Endometrial microvascular endothelial cells (primary cell): Measurements from ENCODE around the gene PP2D1. TPM values are rescaled to one million over a fixed set of nuclear protein-coding genes. Genes with fewer than 3 reads are reported as not detected.

Experiments used
- in situ Hi-C: cut with HindIII; loops from 2 replicates; pipeline ENCODE4 v1.10.0; 2017; ENCODE audit warnings: low sequenced_read_pairs, low pct_unique_long_range_greater_than_20kb; ENCODE audit errors: inconsistent ontology term
- total RNA-seq: library from RNA; depleted of rRNA; stranded (reverse); fragments of >200 nt; gene quantifications from one replicate; pipeline ENCODE4 v1.2.3, GENCODE V29; 2015; ENCODE audit errors: inconsistent ontology term

PP2D1 gene
- total RNA-seq, 1 donor from 2014 or later, result not detected

DNA sequence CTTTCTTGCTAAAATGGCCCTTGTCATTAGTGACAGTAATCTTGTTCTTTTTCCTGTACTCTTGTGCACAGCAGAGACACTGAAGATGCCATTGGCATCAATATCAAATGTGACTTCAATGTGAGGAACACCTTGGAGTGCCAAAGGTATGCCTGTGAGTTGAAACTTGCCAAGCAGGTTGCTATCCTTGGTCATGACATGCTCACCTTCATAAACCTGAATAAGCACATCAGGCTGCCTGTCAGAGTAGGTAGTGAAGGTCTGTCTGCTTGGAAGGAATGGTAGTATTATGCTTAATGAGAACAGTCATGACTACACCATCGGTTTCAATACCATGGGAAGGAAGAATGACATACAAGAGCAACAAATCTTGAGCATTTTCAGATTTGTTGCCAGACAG is 71.4 kb downstream of the PP2D1 start:
- in situ Hi-C loops, result no loop called here

DNA sequence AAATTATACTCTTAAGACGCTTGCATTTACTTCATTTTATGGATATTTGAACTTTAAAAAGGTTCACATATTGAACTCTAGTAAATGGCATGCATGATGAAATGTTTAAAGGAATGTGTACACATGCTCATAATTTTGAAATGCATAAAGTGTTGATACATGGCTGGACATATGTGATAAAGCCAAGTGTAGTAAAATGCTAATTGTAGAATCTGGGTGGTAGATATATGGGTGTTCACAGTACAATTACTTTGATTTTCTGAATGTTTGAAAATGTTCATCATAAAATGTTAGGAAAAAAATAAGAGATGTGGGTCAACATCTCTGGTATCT is 73.8 kb downstream of the PP2D1 start:
- in situ Hi-C loops, result no loop called here

DNA sequence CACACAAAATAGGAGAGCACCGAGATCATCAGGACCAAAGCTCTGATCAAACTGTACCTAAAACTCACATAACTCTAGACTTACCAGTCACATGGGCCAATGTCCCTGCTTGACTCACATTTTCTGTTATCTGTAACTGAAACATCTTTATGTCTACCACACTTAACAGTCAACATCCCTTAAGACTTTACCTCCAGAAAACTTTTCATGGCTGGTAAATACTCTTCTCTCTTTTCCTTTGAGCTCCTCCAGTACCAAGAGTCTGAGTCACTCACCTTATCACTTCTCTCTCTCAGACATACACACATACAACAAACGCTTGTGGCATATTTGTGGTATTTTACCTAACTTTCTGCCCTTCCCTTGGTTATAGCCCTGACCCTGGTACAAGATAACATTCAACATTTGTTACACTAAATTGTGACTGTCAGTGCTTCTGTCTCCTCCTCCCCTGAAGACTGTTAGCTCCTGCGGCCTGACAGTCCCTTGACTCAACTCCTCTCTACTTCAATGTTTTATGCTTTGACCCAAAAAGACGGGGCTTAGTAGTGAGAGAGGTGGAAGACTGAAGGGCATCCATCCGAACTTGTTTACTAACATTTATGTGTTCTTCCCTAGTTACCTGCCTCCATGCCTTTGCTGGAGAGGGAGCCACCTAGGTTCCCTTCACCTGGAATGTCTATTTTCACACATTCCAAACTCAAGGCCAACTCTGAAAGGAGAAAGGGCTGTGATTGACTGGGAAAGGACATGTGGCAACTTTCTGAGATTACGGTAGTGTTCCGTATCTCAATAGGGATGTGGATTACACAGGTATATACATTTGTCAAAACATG is 74.4 kb downstream of the PP2D1 start:
- in situ Hi-C loops, result no loop called here

Other genes starting within 250 kb of the PP2D1 start
- gene EFHB, start 78.0 kb downstream of the PP2D1 start, total RNA-seq, result not detected
- 63.1 TPM for gene RAB5A, start 65.2 kb downstream of the PP2D1 start, total RNA-seq
- gene KAT2B, start 28.2 kb upstream of the PP2D1 start, total RNA-seq, result 11.7 TPM
- gene SGO1, start 173.9 kb upstream of the PP2D1 start, total RNA-seq, result 19.7 TPM